A549 (cell line): ENCODE results near the gene INVS. TPM values are rescaled to one million over a fixed set of nuclear protein-coding genes. Genes with fewer than 3 reads are reported as not detected.

Experiments used
- ATAC-seq, 2 experiments: fragments of 200-7000 bp in 1 of 2; fragments of >200 bp in 1 of 2; cut with Nextera tagmentation in 1 of 2; cut with Tn5 transposase in 1 of 2; 3 replicates each; pipeline versions ENCODE4 v1.8.0 to v1.9.1; 2018 to 2020; ENCODE audit warnings: mild to moderate bottlenecking in 1 of 2, moderate library complexity in 1 of 2
- CTCF ChIA-PET: fragments of 300-600 bp; sonication (Branson Sonifier 250); formaldehyde crosslinking; extraction: SDS; loops from one replicate; lab custom pipeline; 2021; ENCODE audit warnings: antibody characterized with exemption, inconsistent platforms; lab: Yijun Ruan, JAX
- POLR2A ChIA-PET: fragments of 350-600 bp; formaldehyde crosslinking; extraction: SDS; loops from one replicate; lab custom pipeline; 2021; ENCODE audit warnings: antibody characterized with exemption, inconsistent platforms; lab: Yijun Ruan, JAX
- DNase-seq, 2 experiments: peaks; one replicate each; pipeline versions ENCODE4 v3.0.0 to v3.0.0-alpha.2; 2011 to 2016; ENCODE audit warnings: low read depth in 1 of 2, low spot score in 1 of 2
- FAIRE-seq: peaks from 2 replicates; lab custom pipeline; 2011; peaks lifted over from hg19 to GRCh38; lab: Jason Lieb, UNC
- H3K27ac ChIP-seq, 2 experiments: fragments of >200 bp; sonication (Bioruptor Twin); formaldehyde crosslinking; 3 replicates each; pipeline ENCODE4 v1.5.1; 2016 to 2017
- H3K4me1 ChIP-seq: fragments of >200 bp; sonication (Bioruptor Twin); formaldehyde crosslinking; 3 replicates; pipeline ENCODE4 v1.6.1; 2016
- H3K4me2 ChIP-seq: fragments of >200 bp; sonication (Bioruptor Twin); formaldehyde crosslinking; 3 replicates; pipeline ENCODE4 v1.6.1; 2016
- H3K4me3 ChIP-seq: fragments of >200 bp; sonication (Bioruptor Twin); formaldehyde crosslinking; 3 replicates; pipeline ENCODE4 v1.5.1; 2016
- H3K9me3 ChIP-seq: fragments of >200 bp; sonication (Bioruptor Twin); formaldehyde crosslinking; 3 replicates; pipeline ENCODE4 v1.6.1; 2016
- BCL3 ChIP-seq: fragments of >200 bp; sonication (Bioruptor Twin); formaldehyde crosslinking; IDR thresholded peaks from 3 replicates; pipeline ENCODE4 v1.6.1; 2016
- CBX2 ChIP-seq: fragments of 200-600 bp; sonication (generic); IDR thresholded peaks from 2 replicates; pipeline ENCODE4 v1.6.1; 2016; ENCODE audit warnings: low read depth, mild to moderate bottlenecking, borderline replicate concordance
- CBX8 ChIP-seq: fragments of 200-600 bp; sonication (generic); IDR thresholded peaks from 2 replicates; pipeline ENCODE4 v1.6.1; 2016
- CEBPB ChIP-seq, 2 experiments: fragments of >200 bp in 1 of 2; sonication (Bioruptor Twin) in 1 of 2; formaldehyde crosslinking in 1 of 2; IDR thresholded peaks; 2 replicates each; pipeline ENCODE4 v1.6.1; 2012 to 2016
- CHD2 ChIP-seq: fragments of 150-350 bp; IDR thresholded peaks from 2 replicates; pipeline ENCODE4 v1.6.1; 2014; ENCODE audit warnings: low read length; ENCODE audit not compliant: partially characterized antibody
- E2F6 ChIP-seq: IDR thresholded peaks from 2 replicates; pipeline ENCODE4 v1.6.1; 2012; ENCODE audit warnings: low read depth, borderline replicate concordance
- ELK1 ChIP-seq: fragments of 150-350 bp; IDR thresholded peaks from 2 replicates; pipeline ENCODE4 v1.6.1; 2014; ENCODE audit warnings: low read depth, mild to moderate bottlenecking, low read length
- ESRRA ChIP-seq: fragments of 150-350 bp; IDR thresholded peaks from 2 replicates; pipeline ENCODE4 v1.6.1; 2014; ENCODE audit warnings: mild to moderate bottlenecking, low read length, borderline replicate concordance
- HES2 ChIP-seq: fragments of >200 bp; sonication (Bioruptor Twin); formaldehyde crosslinking; IDR thresholded peaks from 2 replicates; pipeline ENCODE4 v1.6.1; 2016
- HOXA7 ChIP-seq: fragments of 250-450 bp; sonication (Bioruptor Pico); IDR thresholded peaks from 2 replicates; pipeline ENCODE4 v1.5.0; 2020; ENCODE audit warnings: mild to moderate bottlenecking, moderate library complexity
- HOXB13 ChIP-seq: fragments of 250-450 bp; sonication (Bioruptor Pico); IDR thresholded peaks from 2 replicates; pipeline ENCODE4 v1.5.0; 2020; ENCODE audit warnings: low read depth, mild to moderate bottlenecking, moderate library complexity
- KDM5A ChIP-seq: fragments of 200-600 bp; sonication (generic); IDR thresholded peaks from 2 replicates; pipeline ENCODE4 v1.6.1; 2016; ENCODE audit warnings: antibody characterized with exemption, mild to moderate bottlenecking
- MYC ChIP-seq: IDR thresholded peaks from 2 replicates; pipeline ENCODE4 v1.6.1; 2012; ENCODE audit warnings: mild to moderate bottlenecking, inconsistent platforms, low read length, improper control_type of control experiment, borderline replicate concordance
- POLR2AphosphoS2 ChIP-seq: conservative IDR thresholded peaks from 2 replicates; pipeline ENCODE4 v1.6.1; 2012; ENCODE audit warnings: low read length, improper control_type of control experiment, inconsistent platforms
- RAD21 ChIP-seq, 2 experiments: fragments of >200 bp in 1 of 2; sonication (Bioruptor Twin) in 1 of 2; formaldehyde crosslinking in 1 of 2; IDR thresholded peaks in 1 of 2; conservative IDR thresholded peaks in 1 of 2; 2 replicates in 1 of 2; 3 replicates in 1 of 2; pipeline ENCODE4 v1.6.1; 2012 to 2018; ENCODE audit warnings: inconsistent platforms in 1 of 2
- RARB ChIP-seq: fragments of 250-450 bp; sonication (Bioruptor Pico); IDR thresholded peaks from 2 replicates; pipeline ENCODE4 v1.8.0; 2021; ENCODE audit warnings: mild to moderate bottlenecking, moderate library complexity
- REST ChIP-seq: fragments of 200-600 bp; sonication (generic); IDR thresholded peaks from 2 replicates; pipeline ENCODE4 v1.6.1; 2016; ENCODE audit warnings: antibody characterized with exemption, mild to moderate bottlenecking, moderate library complexity
- RNF2 ChIP-seq: fragments of 200-600 bp; sonication (generic); IDR thresholded peaks from 2 replicates; pipeline ENCODE4 v1.6.1; 2016; ENCODE audit warnings: low read depth, mild to moderate bottlenecking, antibody characterized with exemption, moderate library complexity, borderline replicate concordance
- SMC3 ChIP-seq: fragments of >200 bp; sonication (Bioruptor Twin); formaldehyde crosslinking; IDR thresholded peaks from 3 replicates; pipeline ENCODE4 v1.6.1; 2018; ENCODE audit warnings: inconsistent platforms
- TFCP2L1 ChIP-seq: fragments of 250-450 bp; sonication (Bioruptor Pico); IDR thresholded peaks from 2 replicates; pipeline ENCODE4 v1.5.0; 2021; ENCODE audit warnings: mild to moderate bottlenecking
- ZNF302 ChIP-seq: fragments of 250-450 bp; sonication (Bioruptor Pico); IDR thresholded peaks from 2 replicates; pipeline ENCODE4 v1.9.0; 2021; ENCODE audit warnings: inconsistent platforms, mild to moderate bottlenecking, moderate library complexity
- WGBS: methylation state at CpG from one replicate; pipeline ENCODE4 v1.1.6; 2017; ENCODE audit errors: missing lambda C conversion rate; 5-methylcytosine and 5-hydroxymethylcytosine counted together
- polyA plus RNA-seq, 4 experiments: library from polyadenylated mRNA; depleted of rRNA in 3 of 4; stranded (reverse); fragments of >200 nt; fragmentation: RNase III in 1 of 4; extraction: RNeasy Plus Mini Kit Qiagen cat#74134 plus additional on column Dnase treatment in 1 of 4; gene quantifications; 2 replicates in 3 of 4; 3 replicates in 1 of 4; pipeline ENCODE4 v1.2.3, GENCODE V29; 2011 to 2017

Gene INVS
- polyA plus RNA-seq, 2 of the 4 experiments (the other 2 are of a cell fraction), result 11.9 to 30.6 TPM

- ChIA-PET CTCF (interaction anchor here (0.6 to 1.2 kb wide), 3 partner anchors 20 to 1040 kb away, joined by 3 to 4 read pairs (median 4); no protein-coding TSS in a partner anchor), POLR2A (no interaction called here)
- Histone ChIP-seq H3K4me1 (peaks cover 3% of the 10 kb centered on the region; the same call in 1 of the 3 replicates), H3K4me2 (no peak overlapping the region), H3K4me3 (no peak overlapping the region), H3K9me3 (no peaks in the 10 kb centered on the region), H3K27ac (no peak overlapping the region)
- ATAC-seq, result no peak
- TF ChIP-seq HOXB13 (CRISPR knock-in tag) (no peak), MYC (no peak), CHD2 (no peak), CBX8 (no peak), RAD21 (conservative IDR thresholded peaks at IDR 0.05 in 1 of 2, IDR thresholded peaks at IDR 0.05 in 1 of 2) (no peak), RNF2 (no peak), ELK1 (no peak), BCL3 (no peak), TFCP2L1 (no peak), ZNF302 (CRISPR knock-in tag) (no peak), REST (no peak), KDM5A (no peak)
- no peak for FAIRE-seq
- DNase-seq, result no peak
These were observed 103.8 kb downstream of the INVS start for GRCh38 chr9:100202806-100203205.

GRCh38 chr9:100204796-100205195, 105.8 kb downstream of the INVS start:
- Histone ChIP-seq H3K4me3 (no peak overlapping the region), H3K27ac (no peak overlapping the region), H3K4me2 (no peak overlapping the region), H3K4me1 (peaks cover 3% of the 10 kb centered on the region; the same call in 1 of the 3 replicates), H3K9me3 (no peaks in the 10 kb centered on the region)
- POLR2A ChIA-PET, result no interaction called here
- TF ChIP-seq RNF2, result no peak
- TF ChIP-seq CBX8, result no peak
- TF ChIP-seq POLR2AphosphoS2, result no peak
- TF ChIP-seq E2F6, result no peak
- no peak for TF ChIP-seq SMC3
- no peak for DNase-seq
- no peak for ATAC-seq
- CTCF ChIA-PET, result interaction anchor here (0.6 to 0.9 kb wide), 2 partner anchors 12 to 1020 kb away, joined by 3 read pairs; no protein-coding TSS in a partner anchor
- WGBS, result 74% methylated on average over 3 of the region's 3 CpGs
- peak; percentile 18 for FAIRE-seq

- DNase-seq (no peak), ATAC-seq (no peak), FAIRE-seq (no peak)
- Histone ChIP-seq H3K4me1 (peaks cover 3% of the 10 kb centered on the region; the same call in 1 of the 3 replicates), H3K9me3 (no peaks in the 10 kb centered on the region), H3K4me2 (no peak overlapping the region), H3K4me3 (no peak overlapping the region), H3K27ac (no peak overlapping the region)
- POLR2A ChIA-PET, result no interaction called here
- TF ChIP-seq RARB (no peak), HOXA7 (no peak), ZNF302 (CRISPR knock-in tag) (no peak), ESRRA (no peak), HOXB13 (CRISPR knock-in tag) (no peak), CBX2 (no peak), BCL3 (no peak), RNF2 (no peak), HES2 (no peak), CEBPB (IDR thresholded peaks at IDR 0.05) (no peak)
- CTCF ChIA-PET, result interaction anchor here (1.1 kb wide), 1 partner anchor 9 kb away, joined by 3 read pairs; no protein-coding TSS in a partner anchor
- WGBS, result 87% methylated on average over 3 of the region's 3 CpGs
These were observed 107.9 kb downstream of the INVS start for GRCh38 chr9:100206899-100207298.
